ENCODE measurements around the gene ARPC5.

The ARPC5 gene

GRCh38 chr1:183597656-183598347, 37.8 kb downstream of the ARPC5 start:
- no peak overlapping the region for H3K4me3 ChIP-seq (replicated peaks; ENCODE audit: low read depth, low read length)
- DNase-seq (ENCODE audit: low read depth): no peak
- TF ChIP-seq, protein P1, sequence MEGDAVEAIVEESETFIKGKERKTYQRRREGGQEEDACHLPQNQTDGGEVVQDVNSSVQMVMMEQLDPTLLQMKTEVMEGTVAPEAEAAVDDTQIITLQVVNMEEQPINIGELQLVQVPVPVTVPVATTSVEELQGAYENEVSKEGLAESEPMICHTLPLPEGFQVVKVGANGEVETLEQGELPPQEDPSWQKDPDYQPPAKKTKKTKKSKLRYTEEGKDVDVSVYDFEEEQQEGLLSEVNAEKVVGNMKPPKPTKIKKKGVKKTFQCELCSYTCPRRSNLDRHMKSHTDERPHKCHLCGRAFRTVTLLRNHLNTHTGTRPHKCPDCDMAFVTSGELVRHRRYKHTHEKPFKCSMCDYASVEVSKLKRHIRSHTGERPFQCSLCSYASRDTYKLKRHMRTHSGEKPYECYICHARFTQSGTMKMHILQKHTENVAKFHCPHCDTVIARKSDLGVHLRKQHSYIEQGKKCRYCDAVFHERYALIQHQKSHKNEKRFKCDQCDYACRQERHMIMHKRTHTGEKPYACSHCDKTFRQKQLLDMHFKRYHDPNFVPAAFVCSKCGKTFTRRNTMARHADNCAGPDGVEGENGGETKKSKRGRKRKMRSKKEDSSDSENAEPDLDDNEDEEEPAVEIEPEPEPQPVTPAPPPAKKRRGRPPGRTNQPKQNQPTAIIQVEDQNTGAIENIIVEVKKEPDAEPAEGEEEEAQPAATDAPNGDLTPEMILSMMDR (IDR thresholded peaks at IDR 0.05; ENCODE audit: low read length, missing control alignments): no peak

DNA sequence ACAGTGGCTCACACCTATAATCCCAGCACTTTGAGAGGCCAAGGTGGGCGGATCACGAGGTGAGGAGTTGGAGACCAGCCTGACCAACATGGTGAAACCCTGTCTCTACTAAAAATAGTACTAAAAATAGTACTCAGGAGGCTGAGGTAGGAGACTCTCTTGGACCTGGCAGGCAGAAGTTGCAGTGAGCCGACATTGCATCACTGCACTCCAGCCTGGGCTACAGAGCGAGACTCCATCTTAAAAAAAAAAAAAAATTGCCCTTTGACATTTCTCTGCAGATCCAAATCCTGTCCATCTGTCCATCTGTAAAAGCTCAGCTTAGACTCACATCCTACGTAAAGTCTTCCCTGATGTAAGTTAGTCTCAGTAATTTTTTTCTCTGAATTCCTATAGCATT, 39.1 kb downstream of the ARPC5 start:
- DNase-seq (ENCODE audit: low read depth): no peak
- TF ChIP-seq, protein P1 (IDR thresholded peaks at IDR 0.05; ENCODE audit: low read length, missing control alignments): no peak

DNA sequence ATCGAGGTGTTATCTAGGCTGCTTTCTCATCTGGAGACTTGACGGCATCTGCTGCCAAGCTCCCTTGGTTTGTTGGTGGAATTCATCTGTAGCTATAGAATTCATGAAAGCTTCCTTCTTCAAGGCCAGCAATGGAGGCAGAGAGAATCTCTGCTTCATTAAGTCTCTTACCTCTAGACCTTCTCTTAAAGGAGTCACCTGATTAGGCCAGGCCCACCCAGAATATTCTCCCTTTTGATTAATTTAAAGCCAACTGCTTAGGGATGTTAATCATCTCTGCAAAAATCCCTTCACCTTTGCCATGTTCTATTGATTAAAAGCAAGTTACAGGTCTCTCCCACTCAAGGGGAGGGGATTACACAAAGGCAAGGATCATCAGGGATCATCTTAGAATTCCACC, 40.0 kb downstream of the ARPC5 start:
- no peak overlapping the region for H3K4me3 ChIP-seq (replicated peaks; ENCODE audit: low read depth, low read length)
- TF ChIP-seq, protein P1 (IDR thresholded peaks at IDR 0.05; ENCODE audit: low read length, missing control alignments): no peak
- DNase-seq (ENCODE audit: low read depth): no peak

More for the DNA sequence above, 39.1 kb downstream of the ARPC5 start:
- H3K4me3 ChIP-seq (replicated peaks; ENCODE audit: low read depth, low read length): no peak overlapping the region

GRCh38 chr1:183593356-183593755, 42.2 kb downstream of the ARPC5 start:
- TF ChIP-seq, protein P1 (IDR thresholded peaks at IDR 0.05; ENCODE audit: low read length, missing control alignments): no peak
- no peak overlapping the region for H3K4me3 ChIP-seq (replicated peaks; ENCODE audit: low read depth, low read length)
- no peak for DNase-seq (ENCODE audit: low read depth)

GRCh38 chr1:183592733-183593132, 42.9 kb downstream of the ARPC5 start:
- H3K4me3 ChIP-seq (replicated peaks; ENCODE audit: low read depth, low read length): no peak overlapping the region
- DNase-seq (ENCODE audit: low read depth): no peak

DNA sequence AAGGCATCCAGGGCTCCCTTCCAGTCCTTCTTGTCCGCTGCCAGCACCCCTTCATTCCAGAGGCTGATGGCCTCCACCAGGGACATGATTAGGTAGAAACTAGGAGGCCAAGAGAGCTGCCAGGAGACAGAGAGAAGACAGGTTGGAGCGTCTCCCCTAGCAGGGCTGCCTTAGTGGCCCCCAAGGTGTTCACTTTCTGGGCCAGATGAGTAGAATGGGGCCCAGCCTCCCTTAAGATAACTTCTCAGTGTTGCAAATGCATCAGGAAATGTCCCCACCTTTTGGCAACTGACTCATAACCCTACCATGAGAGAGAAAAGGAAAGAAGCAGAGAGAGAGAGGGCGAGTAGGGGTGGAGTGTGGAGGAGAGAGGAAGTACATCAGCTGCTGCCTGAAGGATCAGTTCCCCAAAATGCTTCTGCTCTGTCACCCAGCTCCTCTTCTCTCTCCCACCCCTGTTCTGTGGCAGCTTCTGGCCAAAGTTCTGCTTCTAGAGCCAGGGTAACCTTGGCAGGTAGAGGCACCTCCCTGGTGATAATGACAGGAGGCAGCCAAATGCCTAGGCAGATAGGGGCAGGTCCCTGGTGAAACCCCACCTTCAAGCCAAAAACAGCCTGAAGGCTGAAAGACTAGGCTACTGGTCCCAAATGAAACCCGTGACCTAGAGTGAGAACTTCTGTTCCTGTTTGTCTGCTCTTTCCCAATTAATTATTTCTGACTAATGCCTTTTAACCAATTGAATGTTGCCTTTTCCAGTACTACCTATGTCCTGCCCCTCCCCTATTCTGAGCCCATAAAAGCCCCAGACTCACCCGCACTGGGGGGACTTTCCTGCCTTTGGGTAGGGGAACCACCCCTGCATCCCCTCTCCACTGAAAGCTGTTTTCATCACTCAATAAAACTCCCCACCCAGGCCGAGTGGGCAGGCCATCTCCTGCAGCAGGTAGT, 45.1 kb downstream of the ARPC5 start, which contains the start of gene NCF2:
Gene NCF2, minus strand, starts transcription at position 216 of the 948 bp plus-strand sequence. Its CDS starts 130 bp downstream, at position 86.
- TF ChIP-seq, protein P1 (IDR thresholded peaks at IDR 0.05; ENCODE audit: low read length, missing control alignments): no peak
- peak; percentile 58 for DNase-seq (ENCODE audit: low read depth)
- no peak within 1 kb of the TSS for H3K4me3 ChIP-seq (replicated peaks; ENCODE audit: low read depth, low read length)

More at GRCh38 chr1:183592733-183593132, 42.9 kb downstream of the ARPC5 start:
- TF ChIP-seq, protein P1 (IDR thresholded peaks at IDR 0.05; ENCODE audit: low read length, missing control alignments): no peak
